ENCODE data around the gene WBP1L. TPM values are rescaled to one million over a fixed set of nuclear protein-coding genes. Genes with fewer than 3 reads are reported as not detected.

The WBP1L gene
- total and polyA plus RNA-seq, 2 of the 13 experiments (the other 11 are each of a cell fraction or from before 2014, with no cell fraction given) = 8.3 to 12.3 TPM

DNA sequence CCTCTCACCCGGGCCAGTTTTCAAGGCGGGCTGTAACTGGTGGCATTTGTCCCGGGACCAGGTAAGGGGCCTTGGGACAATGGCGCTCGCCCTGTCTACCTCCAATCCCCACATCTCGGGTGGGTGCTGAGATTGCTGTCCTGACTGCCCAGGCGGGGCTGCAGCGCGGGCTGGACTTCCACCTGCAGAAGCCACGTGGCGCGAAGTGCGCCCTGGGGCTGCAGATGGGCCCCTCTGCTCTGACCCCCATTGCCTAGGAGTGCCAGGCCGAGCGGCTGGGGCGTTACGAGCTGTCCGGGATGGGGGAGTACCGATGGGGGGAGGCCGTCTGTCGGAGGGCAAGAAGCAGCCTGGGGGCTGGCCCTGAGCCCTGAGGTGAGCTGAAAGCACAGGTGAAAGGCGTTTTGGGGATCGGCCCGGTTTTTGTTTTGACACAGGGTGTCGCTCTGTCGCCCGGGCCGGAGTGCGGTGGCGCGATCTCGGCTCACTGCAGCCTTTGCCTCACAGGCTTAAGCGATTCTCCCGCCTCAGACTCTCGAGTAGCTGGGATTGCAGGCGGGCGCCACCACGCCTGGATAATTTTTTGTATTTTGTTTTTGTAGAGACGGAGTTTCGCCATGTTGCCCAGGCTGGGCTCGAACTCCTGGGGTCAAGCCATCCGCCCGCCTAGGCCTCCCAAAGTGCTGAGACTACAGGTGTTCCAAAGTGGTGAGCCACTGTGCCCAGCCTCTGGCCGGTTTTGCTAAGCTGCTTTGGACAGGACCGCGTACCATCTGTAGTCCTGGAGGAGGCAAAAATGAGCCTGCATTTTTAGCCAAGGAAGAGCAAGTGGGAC, 28.9 kb upstream of the WBP1L start, which contains the start of gene SFXN2 (continued):
- TF ChIP-seq, protein P1, sequence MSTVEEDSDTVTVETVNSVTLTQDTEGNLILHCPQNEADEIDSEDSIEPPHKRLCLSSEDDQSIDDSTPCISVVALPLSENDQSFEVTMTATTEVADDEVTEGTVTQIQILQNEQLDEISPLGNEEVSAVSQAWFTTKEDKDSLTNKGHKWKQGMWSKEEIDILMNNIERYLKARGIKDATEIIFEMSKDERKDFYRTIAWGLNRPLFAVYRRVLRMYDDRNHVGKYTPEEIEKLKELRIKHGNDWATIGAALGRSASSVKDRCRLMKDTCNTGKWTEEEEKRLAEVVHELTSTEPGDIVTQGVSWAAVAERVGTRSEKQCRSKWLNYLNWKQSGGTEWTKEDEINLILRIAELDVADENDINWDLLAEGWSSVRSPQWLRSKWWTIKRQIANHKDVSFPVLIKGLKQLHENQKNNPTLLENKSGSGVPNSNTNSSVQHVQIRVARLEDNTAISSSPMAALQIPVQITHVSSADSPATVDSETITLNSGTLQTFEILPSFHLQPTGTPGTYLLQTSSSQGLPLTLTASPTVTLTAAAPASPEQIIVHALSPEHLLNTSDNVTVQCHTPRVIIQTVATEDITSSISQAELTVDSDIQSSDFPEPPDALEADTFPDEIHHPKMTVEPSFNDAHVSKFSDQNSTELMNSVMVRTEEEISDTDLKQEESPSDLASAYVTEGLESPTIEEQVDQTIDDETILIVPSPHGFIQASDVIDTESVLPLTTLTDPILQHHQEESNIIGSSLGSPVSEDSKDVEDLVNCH (CRISPR knock-in tag; IDR thresholded peaks at IDR 0.05) = no peak
- 0 out of 2 replicates have a peak, but pooled peaks have one; percentile 46 for TF ChIP-seq SALL2 (CRISPR knock-in tag; IDR thresholded peaks at IDR 0.05)
- TF ChIP-seq, protein P2, sequence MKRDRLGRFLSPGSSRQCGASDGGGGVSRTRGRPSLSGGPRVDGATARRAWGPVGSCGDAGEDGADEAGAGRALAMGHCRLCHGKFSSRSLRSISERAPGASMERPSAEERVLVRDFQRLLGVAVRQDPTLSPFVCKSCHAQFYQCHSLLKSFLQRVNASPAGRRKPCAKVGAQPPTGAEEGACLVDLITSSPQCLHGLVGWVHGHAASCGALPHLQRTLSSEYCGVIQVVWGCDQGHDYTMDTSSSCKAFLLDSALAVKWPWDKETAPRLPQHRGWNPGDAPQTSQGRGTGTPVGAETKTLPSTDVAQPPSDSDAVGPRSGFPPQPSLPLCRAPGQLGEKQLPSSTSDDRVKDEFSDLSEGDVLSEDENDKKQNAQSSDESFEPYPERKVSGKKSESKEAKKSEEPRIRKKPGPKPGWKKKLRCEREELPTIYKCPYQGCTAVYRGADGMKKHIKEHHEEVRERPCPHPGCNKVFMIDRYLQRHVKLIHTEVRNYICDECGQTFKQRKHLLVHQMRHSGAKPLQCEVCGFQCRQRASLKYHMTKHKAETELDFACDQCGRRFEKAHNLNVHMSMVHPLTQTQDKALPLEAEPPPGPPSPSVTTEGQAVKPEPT (CRISPR knock-in tag; IDR thresholded peaks at IDR 0.05; ENCODE audit: low read depth) = 0 out of 2 replicates have a peak, but pooled peaks have one; percentile 62
- TF ChIP-seq RORA (CRISPR knock-in tag; IDR thresholded peaks at IDR 0.05) = no peak
- 0 out of 2 replicates have a peak, but pooled peaks have one; percentile 31 for TF ChIP-seq PHF20 (CRISPR knock-in tag; IDR thresholded peaks at IDR 0.05)
- peak; percentile 71; the same call in 1 of the 2 replicates for TF ChIP-seq ZNF878 (CRISPR knock-in tag; IDR thresholded peaks at IDR 0.05)
- TF ChIP-seq, protein P3, sequence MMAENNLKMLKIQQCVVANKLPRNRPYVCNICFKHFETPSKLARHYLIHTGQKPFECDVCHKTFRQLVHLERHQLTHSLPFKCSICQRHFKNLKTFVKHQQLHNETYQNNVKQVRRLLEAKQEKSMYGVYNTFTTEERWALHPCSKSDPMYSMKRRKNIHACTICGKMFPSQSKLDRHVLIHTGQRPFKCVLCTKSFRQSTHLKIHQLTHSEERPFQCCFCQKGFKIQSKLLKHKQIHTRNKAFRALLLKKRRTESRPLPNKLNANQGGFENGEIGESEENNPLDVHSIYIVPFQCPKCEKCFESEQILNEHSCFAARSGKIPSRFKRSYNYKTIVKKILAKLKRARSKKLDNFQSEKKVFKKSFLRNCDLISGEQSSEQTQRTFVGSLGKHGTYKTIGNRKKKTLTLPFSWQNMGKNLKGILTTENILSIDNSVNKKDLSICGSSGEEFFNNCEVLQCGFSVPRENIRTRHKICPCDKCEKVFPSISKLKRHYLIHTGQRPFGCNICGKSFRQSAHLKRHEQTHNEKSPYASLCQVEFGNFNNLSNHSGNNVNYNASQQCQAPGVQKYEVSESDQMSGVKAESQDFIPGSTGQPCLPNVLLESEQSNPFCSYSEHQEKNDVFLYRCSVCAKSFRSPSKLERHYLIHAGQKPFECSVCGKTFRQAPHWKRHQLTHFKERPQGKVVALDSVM (CRISPR knock-in tag; IDR thresholded peaks at IDR 0.05) = no peak
- TF ChIP-seq, protein P4, sequence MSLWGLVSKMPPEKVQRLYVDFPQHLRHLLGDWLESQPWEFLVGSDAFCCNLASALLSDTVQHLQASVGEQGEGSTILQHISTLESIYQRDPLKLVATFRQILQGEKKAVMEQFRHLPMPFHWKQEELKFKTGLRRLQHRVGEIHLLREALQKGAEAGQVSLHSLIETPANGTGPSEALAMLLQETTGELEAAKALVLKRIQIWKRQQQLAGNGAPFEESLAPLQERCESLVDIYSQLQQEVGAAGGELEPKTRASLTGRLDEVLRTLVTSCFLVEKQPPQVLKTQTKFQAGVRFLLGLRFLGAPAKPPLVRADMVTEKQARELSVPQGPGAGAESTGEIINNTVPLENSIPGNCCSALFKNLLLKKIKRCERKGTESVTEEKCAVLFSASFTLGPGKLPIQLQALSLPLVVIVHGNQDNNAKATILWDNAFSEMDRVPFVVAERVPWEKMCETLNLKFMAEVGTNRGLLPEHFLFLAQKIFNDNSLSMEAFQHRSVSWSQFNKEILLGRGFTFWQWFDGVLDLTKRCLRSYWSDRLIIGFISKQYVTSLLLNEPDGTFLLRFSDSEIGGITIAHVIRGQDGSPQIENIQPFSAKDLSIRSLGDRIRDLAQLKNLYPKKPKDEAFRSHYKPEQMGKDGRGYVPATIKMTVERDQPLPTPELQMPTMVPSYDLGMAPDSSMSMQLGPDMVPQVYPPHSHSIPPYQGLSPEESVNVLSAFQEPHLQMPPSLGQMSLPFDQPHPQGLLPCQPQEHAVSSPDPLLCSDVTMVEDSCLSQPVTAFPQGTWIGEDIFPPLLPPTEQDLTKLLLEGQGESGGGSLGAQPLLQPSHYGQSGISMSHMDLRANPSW (CRISPR knock-in tag; IDR thresholded peaks at IDR 0.05; ENCODE audit: borderline replicate concordance) = no peak
- TF ChIP-seq HDAC2 (CRISPR knock-in tag; IDR thresholded peaks at IDR 0.05) = no peak; the same call in 1 of the 2 replicates
- no peak for TF ChIP-seq ZBTB21 (CRISPR knock-in tag; IDR thresholded peaks at IDR 0.05)
- TF ChIP-seq, protein P5, sequence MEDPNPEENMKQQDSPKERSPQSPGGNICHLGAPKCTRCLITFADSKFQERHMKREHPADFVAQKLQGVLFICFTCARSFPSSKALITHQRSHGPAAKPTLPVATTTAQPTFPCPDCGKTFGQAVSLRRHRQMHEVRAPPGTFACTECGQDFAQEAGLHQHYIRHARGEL (CRISPR knock-in tag; IDR thresholded peaks at IDR 0.05) = peak; percentile 27; the same call in 1 of the 2 replicates
- TF ChIP-seq ZNF782 (CRISPR knock-in tag; IDR thresholded peaks at IDR 0.05; ENCODE audit: borderline replicate concordance) = no peak
- TF ChIP-seq, protein P6, sequence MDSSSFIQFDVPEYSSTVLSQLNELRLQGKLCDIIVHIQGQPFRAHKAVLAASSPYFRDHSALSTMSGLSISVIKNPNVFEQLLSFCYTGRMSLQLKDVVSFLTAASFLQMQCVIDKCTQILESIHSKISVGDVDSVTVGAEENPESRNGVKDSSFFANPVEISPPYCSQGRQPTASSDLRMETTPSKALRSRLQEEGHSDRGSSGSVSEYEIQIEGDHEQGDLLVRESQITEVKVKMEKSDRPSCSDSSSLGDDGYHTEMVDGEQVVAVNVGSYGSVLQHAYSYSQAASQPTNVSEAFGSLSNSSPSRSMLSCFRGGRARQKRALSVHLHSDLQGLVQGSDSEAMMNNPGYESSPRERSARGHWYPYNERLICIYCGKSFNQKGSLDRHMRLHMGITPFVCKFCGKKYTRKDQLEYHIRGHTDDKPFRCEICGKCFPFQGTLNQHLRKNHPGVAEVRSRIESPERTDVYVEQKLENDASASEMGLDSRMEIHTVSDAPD (CRISPR knock-in tag; IDR thresholded peaks at IDR 0.05) = no peak
